Gastroesophageal sphincter (tissue), 4 donors: ENCODE measurements around the gene COL1A1. TPM values are rescaled to one million over a fixed set of nuclear protein-coding genes. Genes with fewer than 3 reads are reported as not detected.

Experiments used
- ATAC-seq: fragments of 150-250 bp; one replicate; pipeline ENCODE4 v1.9.1; 2016; ENCODE audit warnings: mild to moderate bottlenecking, moderate library complexity
- H3K27ac ChIP-seq, 4 donors: fragments of 200-600 bp; sonication (generic) in 3 of 4; 1 replicate in 3 of 4; 2 replicates in 1 of 4; pipeline ENCODE4 v1.5.1; 2016 to 2019
- H3K27me3 ChIP-seq: fragments of 200-600 bp; sonication (generic); one replicate; pipeline ENCODE4 v1.5.1; 2019
- H3K36me3 ChIP-seq, 2 donors: fragments of 200-600 bp; sonication (generic); one replicate each; pipeline ENCODE4 v1.5.1; 2019; ENCODE audit warnings: control low read depth in 1 of 2
- H3K4me1 ChIP-seq, 3 donors: fragments of 200-600 bp; sonication (generic); 1 replicate in 2 of 3; 2 replicates in 1 of 3; pipeline ENCODE4 v1.5.1; 2016 to 2019; ENCODE audit warnings: control low read depth in 2 of 3
- H3K4me3 ChIP-seq, 2 donors: fragments of 200-600 bp; sonication (generic); one replicate each; pipeline ENCODE4 v1.5.1; 2019; ENCODE audit warnings: mild to moderate bottlenecking in 1 of 2, moderate library complexity in 1 of 2
- H3K9me3 ChIP-seq, 3 donors: fragments of 200-600 bp; sonication (generic); one replicate each; pipeline ENCODE4 v1.5.1; 2017 to 2019; ENCODE audit warnings: control low read depth in 2 of 3
- EP300 ChIP-seq: sonication (generic); formaldehyde crosslinking; IDR thresholded peaks from one replicate; pipeline ENCODE4 v1.6.1; 2017; ENCODE audit warnings: antibody characterized with exemption, mild to moderate bottlenecking
- POLR2A ChIP-seq, 2 donors: fragments of 450-650 bp; IDR thresholded peaks; one replicate each; pipeline ENCODE4 v1.6.1; 2017; ENCODE audit warnings: antibody characterized with exemption in 2 of 2, mild to moderate bottlenecking in 2 of 2, moderate library complexity in 1 of 2
- POLR2AphosphoS5 ChIP-seq: sonication (generic); formaldehyde crosslinking; IDR thresholded peaks from one replicate; pipeline ENCODE4 v1.6.1; 2017; ENCODE audit warnings: antibody characterized with exemption
- WGBS, 2 donors: methylation state at CpG; one replicate each; pipeline ENCODE4 v1.1.5; 2018; ENCODE audit warnings: low coverage in 1 of 2; 5-methylcytosine and 5-hydroxymethylcytosine counted together
- total RNA-seq, 4 donors: library from RNA; depleted of rRNA; stranded (reverse); fragments of >200 nt; gene quantifications; one replicate each; pipeline ENCODE4 v1.1.0, GENCODE V29; 2016
- TF ChIP-seq, protein P1 (sequence below), 4 experiments: fragments of 200-600 bp in 2 of 4; fragments of 450-650 bp in 2 of 4; sonication (generic) in 1 of 4; IDR thresholded peaks; one replicate each; pipeline ENCODE4 v1.5.1; 2017 to 2019; ENCODE audit warnings: antibody characterized with exemption in 4 of 4, mild to moderate bottlenecking in 2 of 4, moderate library complexity in 2 of 4

Gene COL1A1
- total RNA-seq, 4 donors from 2014 or later = 14.6 to 92.9 (median 69.7) TPM

- Histone ChIP-seq H3K4me1 (peaks cover 2 to 81% (median 24%) of the 10 kb centered on the region in 3 donors), H3K27me3 (peaks cover 10% of the 10 kb centered on the region), H3K36me3 (peaks cover 0 to 68% of the 10 kb centered on the region in 2 donors), H3K4me3 (no peak overlapping the region), H3K27ac (peak overlapping the region in 3 of 4 donors; percentile 66 to 94 (median 90)), H3K9me3 (no peaks in the 10 kb centered on the region)
- no peak for ATAC-seq
- TF ChIP-seq EP300 = no peak
- TF ChIP-seq POLR2AphosphoS5 = peak; percentile 40
- WGBS, 2 donors = 36% methylated on average over 4 of the region's 6 CpGs; no CpG with 5 or more reads in 1 of the 2 donors
These were observed 4.6 kb downstream of the COL1A1 start for GRCh38 chr17:50196826-50197225.

- Histone ChIP-seq H3K9me3 (no peaks in the 10 kb centered on the region), H3K27ac (peak overlapping the region in 3 of 4 donors; percentile 57 to 94 (median 90)), H3K27me3 (peaks cover 2% of the 10 kb centered on the region), H3K36me3 (peaks cover 0 to 76% of the 10 kb centered on the region in 2 donors), H3K4me3 (no peak overlapping the region), H3K4me1 (peaks cover 2 to 73% (median 23%) of the 10 kb centered on the region in 3 donors)
- WGBS, 2 donors = no CpG with 5 or more reads among the region's 5 CpGs
- no peak for TF ChIP-seq POLR2A (IDR thresholded peaks at IDR 0.05)
- no peak for TF ChIP-seq EP300
- TF ChIP-seq, protein P1, sequence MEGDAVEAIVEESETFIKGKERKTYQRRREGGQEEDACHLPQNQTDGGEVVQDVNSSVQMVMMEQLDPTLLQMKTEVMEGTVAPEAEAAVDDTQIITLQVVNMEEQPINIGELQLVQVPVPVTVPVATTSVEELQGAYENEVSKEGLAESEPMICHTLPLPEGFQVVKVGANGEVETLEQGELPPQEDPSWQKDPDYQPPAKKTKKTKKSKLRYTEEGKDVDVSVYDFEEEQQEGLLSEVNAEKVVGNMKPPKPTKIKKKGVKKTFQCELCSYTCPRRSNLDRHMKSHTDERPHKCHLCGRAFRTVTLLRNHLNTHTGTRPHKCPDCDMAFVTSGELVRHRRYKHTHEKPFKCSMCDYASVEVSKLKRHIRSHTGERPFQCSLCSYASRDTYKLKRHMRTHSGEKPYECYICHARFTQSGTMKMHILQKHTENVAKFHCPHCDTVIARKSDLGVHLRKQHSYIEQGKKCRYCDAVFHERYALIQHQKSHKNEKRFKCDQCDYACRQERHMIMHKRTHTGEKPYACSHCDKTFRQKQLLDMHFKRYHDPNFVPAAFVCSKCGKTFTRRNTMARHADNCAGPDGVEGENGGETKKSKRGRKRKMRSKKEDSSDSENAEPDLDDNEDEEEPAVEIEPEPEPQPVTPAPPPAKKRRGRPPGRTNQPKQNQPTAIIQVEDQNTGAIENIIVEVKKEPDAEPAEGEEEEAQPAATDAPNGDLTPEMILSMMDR (IDR thresholded peaks at IDR 0.05) = no peak
- no peak for TF ChIP-seq POLR2AphosphoS5
- ATAC-seq = no peak
These were observed 5.4 kb downstream of the COL1A1 start for GRCh38 chr17:50196036-50196435.

DNA sequence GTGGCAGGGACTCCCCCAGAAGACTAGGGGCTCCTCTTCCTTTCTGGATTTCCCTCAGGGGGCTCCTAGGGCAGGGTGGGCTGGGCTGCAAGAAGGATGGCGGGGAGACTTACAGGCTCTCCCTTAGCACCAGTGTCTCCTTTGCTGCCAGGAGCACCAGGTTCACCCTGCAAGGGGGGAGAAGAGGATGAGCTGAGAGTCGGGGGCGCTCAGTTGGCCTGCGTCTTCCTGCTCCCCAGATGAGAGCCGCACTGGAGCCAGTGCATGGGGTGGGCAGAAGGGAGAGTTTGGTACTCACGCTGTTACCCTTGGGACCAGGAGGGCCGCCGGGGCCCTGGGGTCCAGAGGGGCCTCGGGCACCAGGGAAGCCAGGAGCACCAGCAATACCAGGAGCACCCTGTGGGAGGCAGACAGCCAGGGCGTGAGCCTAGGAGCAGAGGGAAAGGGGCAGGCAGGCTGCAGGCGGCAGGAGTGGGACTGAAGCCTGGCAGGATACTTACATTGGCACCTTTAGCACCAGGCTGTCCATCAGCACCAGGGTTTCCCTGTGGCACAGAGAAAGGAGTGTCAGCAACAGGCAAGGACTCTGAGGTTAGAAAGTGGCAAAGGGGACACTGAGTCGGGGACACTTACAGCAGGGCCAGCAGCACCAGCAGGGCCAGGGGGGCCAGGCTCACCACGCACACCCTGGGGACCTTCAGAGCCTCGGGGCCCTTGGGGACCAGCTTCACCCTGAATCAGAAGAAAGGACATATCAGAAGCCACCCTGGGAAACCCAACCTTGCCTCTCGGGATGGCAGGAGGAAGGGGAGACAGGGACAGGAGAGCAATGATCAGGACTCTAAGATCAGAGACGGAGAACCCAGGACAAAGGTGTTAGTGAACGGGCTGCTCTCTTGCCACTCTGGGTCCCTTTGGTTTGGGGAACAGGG, 6.2 kb downstream of the COL1A1 start:
- Histone ChIP-seq H3K9me3 (no peaks in the 10 kb centered on the region), H3K27me3 (no peaks in the 10 kb centered on the region), H3K4me3 (no peak overlapping the region), H3K36me3 (peaks cover 0 to 84% of the 10 kb centered on the region in 2 donors), H3K27ac (peak overlapping the region in 3 of 4 donors; percentile 57 to 94 (median 90)), H3K4me1 (peaks cover 2 to 65% (median 21%) of the 10 kb centered on the region in 3 donors)
- ATAC-seq = no peak
- 40 to 78% methylated on average over 2 to 6 of the region's 17 CpGs for WGBS, 2 donors
- TF ChIP-seq POLR2A (IDR thresholded peaks at IDR 0.05) (no peak), EP300 (no peak), POLR2AphosphoS5 (no peak)
- TF ChIP-seq, protein P1 (IDR thresholded peaks at IDR 0.05) = peak in 1 of 4 experiments; percentile 8

- Histone ChIP-seq H3K36me3 (peaks cover 0 to 93% of the 10 kb centered on the region in 2 donors), H3K4me3 (no peak overlapping the region), H3K4me1 (peaks cover 2 to 56% (median 18%) of the 10 kb centered on the region in 3 donors), H3K9me3 (no peaks in the 10 kb centered on the region), H3K27me3 (no peaks in the 10 kb centered on the region), H3K27ac (peak overlapping the region in 3 of 4 donors; percentile 17 to 94 (median 90))
- no peak for ATAC-seq
- TF ChIP-seq POLR2A (IDR thresholded peaks at IDR 0.05) = no peak
- WGBS, 2 donors = 27% methylated on average over 2 of the region's 25 CpGs; no CpG with 5 or more reads in 1 of the 2 donors
These were observed 7.1 kb downstream of the COL1A1 start for GRCh38 chr17:50194140-50194933.

GRCh38 chr17:50192618-50193291, 8.7 kb downstream of the COL1A1 start:
- 74% methylated on average over 7 of the region's 16 CpGs; no CpG with 5 or more reads in 1 of the 2 donors for WGBS, 2 donors
- peaks cover 0 to 100% of the 10 kb centered on the region in 2 donors for H3K36me3 ChIP-seq
- H3K4me1 ChIP-seq = peaks cover 0 to 40% (median 6%) of the 10 kb centered on the region in 3 donors
- peak overlapping the region in 2 of 4 donors; percentile 54 to 82 for H3K27ac ChIP-seq
- H3K4me3 ChIP-seq = no peak overlapping the region
- no peaks in the 10 kb centered on the region for H3K9me3 ChIP-seq
- no peaks in the 10 kb centered on the region for H3K27me3 ChIP-seq
- ATAC-seq = no peak
- no peak for TF ChIP-seq POLR2AphosphoS5
- no peak for TF ChIP-seq EP300
- TF ChIP-seq, protein P1 (IDR thresholded peaks at IDR 0.05) = no peak
- no peak for TF ChIP-seq POLR2A (IDR thresholded peaks at IDR 0.05)
